Measurements from ENCODE around the gene LGALS1. TPM values are rescaled to one million over a fixed set of nuclear protein-coding genes. Genes with fewer than 3 reads are reported as not detected.

Gene LGALS1
- total and polyA plus RNA-seq, 9 of the 15 experiments (the other 6 are each of a cell fraction or from before 2014, with no cell fraction given), result 160 to 800 (median 330) TPM

DNA sequence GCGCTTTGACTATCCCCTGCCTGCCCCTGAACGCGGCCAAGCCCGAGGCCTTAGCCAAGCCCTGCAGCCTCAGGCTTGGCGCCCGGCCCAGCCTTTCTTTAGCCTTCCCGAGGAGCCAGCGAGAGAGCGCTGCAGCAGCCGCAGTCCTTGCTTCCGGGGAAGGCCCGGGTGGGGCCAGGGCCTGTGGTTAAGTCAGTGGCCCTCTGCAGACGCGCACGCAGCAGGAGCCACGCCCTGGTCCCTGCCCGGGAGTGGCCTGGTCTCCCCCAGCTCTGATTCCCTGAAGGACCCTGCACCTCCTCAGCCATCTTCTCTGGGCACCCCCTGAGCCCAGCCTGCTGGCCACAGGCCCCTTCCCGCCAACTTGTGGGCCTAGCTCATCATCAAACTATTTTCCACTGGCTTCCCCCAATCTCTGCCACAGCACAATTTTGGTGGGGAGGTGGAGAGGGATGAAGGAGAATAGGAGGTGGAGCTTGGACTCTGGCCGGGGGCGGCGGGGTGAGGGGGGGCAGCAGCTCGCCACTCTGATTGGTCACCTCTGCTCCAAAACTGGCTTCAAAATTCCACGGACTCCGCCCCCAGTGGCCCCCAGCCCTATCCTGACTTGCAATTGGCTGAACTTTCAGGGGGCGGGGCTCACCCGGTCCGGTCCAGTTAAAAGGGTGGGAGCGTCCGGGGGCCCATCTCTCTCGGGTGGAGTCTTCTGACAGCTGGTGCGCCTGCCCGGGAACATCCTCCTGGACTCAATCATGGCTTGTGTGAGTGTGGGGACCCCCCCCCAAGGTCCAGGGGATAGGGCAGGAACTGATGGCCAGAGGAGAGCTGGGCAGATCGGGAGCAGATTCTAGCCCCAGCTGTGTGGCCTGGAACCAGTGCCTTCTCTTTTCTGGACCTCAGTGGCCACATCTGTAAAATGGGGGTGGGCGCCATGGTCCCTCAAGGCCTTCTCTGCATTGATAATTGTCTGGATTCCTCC lies at the start of gene LGALS1 (continued):
- TF ChIP-seq ZNF263 (CRISPR knock-in tag; IDR thresholded peaks at IDR 0.05; ENCODE audit: borderline replicate concordance), result peak; percentile 96
- no peak for TF ChIP-seq NR2F6 (CRISPR knock-in tag; IDR thresholded peaks at IDR 0.05)
- TF ChIP-seq ZNF830 (CRISPR knock-in tag; IDR thresholded peaks at IDR 0.05), result no peak
- TF ChIP-seq POLR3G (IDR thresholded peaks at IDR 0.05; ENCODE audit: extremely low read depth, insufficient read length, insufficient replicate concordance), result no peak
- TF ChIP-seq, protein P1, sequence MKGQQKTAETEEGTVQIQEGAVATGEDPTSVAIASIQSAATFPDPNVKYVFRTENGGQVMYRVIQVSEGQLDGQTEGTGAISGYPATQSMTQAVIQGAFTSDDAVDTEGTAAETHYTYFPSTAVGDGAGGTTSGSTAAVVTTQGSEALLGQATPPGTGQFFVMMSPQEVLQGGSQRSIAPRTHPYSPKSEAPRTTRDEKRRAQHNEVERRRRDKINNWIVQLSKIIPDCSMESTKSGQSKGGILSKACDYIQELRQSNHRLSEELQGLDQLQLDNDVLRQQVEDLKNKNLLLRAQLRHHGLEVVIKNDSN (CRISPR knock-in tag; IDR thresholded peaks at IDR 0.05), result no peak
- TF ChIP-seq, protein P2, sequence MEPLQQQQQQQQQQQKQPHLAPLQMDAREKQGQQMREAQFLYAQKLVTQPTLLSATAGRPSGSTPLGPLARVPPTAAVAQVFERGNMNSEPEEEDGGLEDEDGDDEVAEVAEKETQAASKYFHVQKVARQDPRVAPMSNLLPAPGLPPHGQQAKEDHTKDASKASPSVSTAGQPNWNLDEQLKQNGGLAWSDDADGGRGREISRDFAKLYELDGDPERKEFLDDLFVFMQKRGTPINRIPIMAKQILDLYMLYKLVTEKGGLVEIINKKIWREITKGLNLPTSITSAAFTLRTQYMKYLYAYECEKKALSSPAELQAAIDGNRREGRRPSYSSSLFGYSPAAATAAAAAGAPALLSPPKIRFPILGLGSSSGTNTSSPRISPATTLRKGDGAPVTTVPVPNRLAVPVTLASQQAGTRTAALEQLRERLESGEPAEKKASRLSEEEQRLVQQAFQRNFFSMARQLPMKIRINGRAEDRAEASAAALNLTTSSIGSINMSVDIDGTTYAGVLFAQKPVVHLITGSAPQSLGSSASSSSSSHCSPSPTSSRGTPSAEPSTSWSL (CRISPR knock-in tag; IDR thresholded peaks at IDR 0.05; ENCODE audit: borderline replicate concordance), result no peak
- TF ChIP-seq, protein P3, sequence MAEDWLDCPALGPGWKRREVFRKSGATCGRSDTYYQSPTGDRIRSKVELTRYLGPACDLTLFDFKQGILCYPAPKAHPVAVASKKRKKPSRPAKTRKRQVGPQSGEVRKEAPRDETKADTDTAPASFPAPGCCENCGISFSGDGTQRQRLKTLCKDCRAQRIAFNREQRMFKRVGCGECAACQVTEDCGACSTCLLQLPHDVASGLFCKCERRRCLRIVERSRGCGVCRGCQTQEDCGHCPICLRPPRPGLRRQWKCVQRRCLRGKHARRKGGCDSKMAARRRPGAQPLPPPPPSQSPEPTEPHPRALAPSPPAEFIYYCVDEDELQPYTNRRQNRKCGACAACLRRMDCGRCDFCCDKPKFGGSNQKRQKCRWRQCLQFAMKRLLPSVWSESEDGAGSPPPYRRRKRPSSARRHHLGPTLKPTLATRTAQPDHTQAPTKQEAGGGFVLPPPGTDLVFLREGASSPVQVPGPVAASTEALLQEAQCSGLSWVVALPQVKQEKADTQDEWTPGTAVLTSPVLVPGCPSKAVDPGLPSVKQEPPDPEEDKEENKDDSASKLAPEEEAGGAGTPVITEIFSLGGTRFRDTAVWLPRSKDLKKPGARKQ (CRISPR knock-in tag; IDR thresholded peaks at IDR 0.05), result no peak
- TF ChIP-seq MED1 (CRISPR knock-in tag; IDR thresholded peaks at IDR 0.05; ENCODE audit: borderline replicate concordance), result no peak
- no peak for TF ChIP-seq MAFF (IDR thresholded peaks at IDR 0.05; ENCODE audit: low read length)
- TF ChIP-seq SMAD1 (IDR thresholded peaks at IDR 0.05; ENCODE audit: low read depth, low read length, partially characterized antibody), result no peak
- TF ChIP-seq ZSCAN32 (CRISPR knock-in tag; IDR thresholded peaks at IDR 0.05), result no peak
- no peak for TF ChIP-seq RBM34 (IDR thresholded peaks at IDR 0.05; ENCODE audit: borderline replicate concordance, insufficient read depth, low read length)
- TF ChIP-seq KHSRP (IDR thresholded peaks at IDR 0.05), result no peak
- TF ChIP-seq CBX1 (IDR thresholded peaks at IDR 0.05; ENCODE audit: low read depth), result no peak
- TF ChIP-seq NCOA2 (IDR thresholded peaks at IDR 0.05; ENCODE audit: partially characterized antibody in 2 of 2), result no peak

Measured in K562 (cell line).